Hematopoietic multipotent progenitor cell (in vitro differentiated cells): ENCODE data around the gene PVR. TPM values are rescaled to one million over a fixed set of nuclear protein-coding genes. Genes with fewer than 3 reads are reported as not detected.

Experiments
- total RNA-seq: library from RNA; depleted of rRNA; stranded (reverse); fragments of >200 nt; gene quantifications from one replicate; pipeline ENCODE4 v1.2.3, GENCODE V29; 2012

The PVR gene
- total RNA-seq, 1 donor, result 29.9 TPM

Other genes starting within 250 kb of the PVR start
- gene ZNF285, start 242.3 kb upstream of the PVR start, total RNA-seq, result 2.4 TPM
- 4.0 TPM for gene ZNF229, start 195.4 kb upstream of the PVR start, total RNA-seq
- gene ZNF180, start 143.4 kb upstream of the PVR start, total RNA-seq, result 18.9 TPM
- gene CEACAM20, start 114.2 kb upstream of the PVR start, total RNA-seq, result not detected
- not detected for gene IGSF23, start 30.3 kb upstream of the PVR start, total RNA-seq
- 1.6 TPM for gene CEACAM19, start 27.6 kb downstream of the PVR start, total RNA-seq
- gene CEACAM16, start 55.2 kb downstream of the PVR start, total RNA-seq, result not detected
- 31.0 TPM for gene BCL3, start 104.8 kb downstream of the PVR start, total RNA-seq
- 0.54 TPM for gene CBLC, start 134.0 kb downstream of the PVR start, total RNA-seq
- gene BCAM, start 165.2 kb downstream of the PVR start, total RNA-seq, result 8.6 TPM
- 79.4 TPM for gene NECTIN2, start 202.4 kb downstream of the PVR start, total RNA-seq
- gene TOMM40, start 247.3 kb downstream of the PVR start, total RNA-seq, result 57.6 TPM